ENCODE results near the gene CNDP1.

DNA sequence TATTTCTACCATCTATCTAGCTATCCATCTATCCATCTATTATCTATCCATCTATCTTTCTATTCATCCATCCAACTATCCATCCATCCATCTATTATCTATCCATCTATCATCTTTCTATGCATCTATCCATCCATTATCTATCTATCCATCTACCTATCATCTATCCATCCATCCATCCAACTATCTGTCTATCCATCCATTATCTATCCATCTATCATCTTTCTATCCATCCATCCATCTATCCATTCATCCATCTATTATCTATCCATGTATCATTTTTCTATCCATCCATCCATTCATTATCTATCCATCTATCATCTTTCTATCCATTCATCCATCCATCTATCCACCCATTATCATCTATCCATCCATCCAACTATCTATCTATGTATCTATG, 38.8 kb downstream of the CNDP1 start:
- no peak for TF ChIP-seq EZH2phosphoT487 (IDR thresholded peaks at IDR 0.05)
- TF ChIP-seq, protein P1, sequence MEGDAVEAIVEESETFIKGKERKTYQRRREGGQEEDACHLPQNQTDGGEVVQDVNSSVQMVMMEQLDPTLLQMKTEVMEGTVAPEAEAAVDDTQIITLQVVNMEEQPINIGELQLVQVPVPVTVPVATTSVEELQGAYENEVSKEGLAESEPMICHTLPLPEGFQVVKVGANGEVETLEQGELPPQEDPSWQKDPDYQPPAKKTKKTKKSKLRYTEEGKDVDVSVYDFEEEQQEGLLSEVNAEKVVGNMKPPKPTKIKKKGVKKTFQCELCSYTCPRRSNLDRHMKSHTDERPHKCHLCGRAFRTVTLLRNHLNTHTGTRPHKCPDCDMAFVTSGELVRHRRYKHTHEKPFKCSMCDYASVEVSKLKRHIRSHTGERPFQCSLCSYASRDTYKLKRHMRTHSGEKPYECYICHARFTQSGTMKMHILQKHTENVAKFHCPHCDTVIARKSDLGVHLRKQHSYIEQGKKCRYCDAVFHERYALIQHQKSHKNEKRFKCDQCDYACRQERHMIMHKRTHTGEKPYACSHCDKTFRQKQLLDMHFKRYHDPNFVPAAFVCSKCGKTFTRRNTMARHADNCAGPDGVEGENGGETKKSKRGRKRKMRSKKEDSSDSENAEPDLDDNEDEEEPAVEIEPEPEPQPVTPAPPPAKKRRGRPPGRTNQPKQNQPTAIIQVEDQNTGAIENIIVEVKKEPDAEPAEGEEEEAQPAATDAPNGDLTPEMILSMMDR (IDR thresholded peaks at IDR 0.05), result no peak
